HepG2 (cell line): ENCODE results near the gene OTOG.

Source experiments
- BCL3 ChIP-seq: sonication (generic); formaldehyde crosslinking; IDR thresholded peaks from 2 replicates; pipeline ENCODE4 v1.5.1; 2020; ENCODE audit warnings: mild to moderate bottlenecking, missing genetic modification reagents, moderate library complexity
- E2F1 ChIP-seq: sonication (generic); formaldehyde crosslinking; IDR thresholded peaks from 2 replicates; pipeline ENCODE4 v1.5.0; 2020; ENCODE audit warnings: missing genetic modification reagents
- GATAD2A ChIP-seq: IDR thresholded peaks from 2 replicates; pipeline ENCODE4 v1.6.1; 2016
- IKZF1 ChIP-seq: fragments of 450-650 bp; IDR thresholded peaks from 2 replicates; pipeline ENCODE4 v1.7.1; 2016
- MXD4 ChIP-seq: IDR thresholded peaks from 2 replicates; pipeline ENCODE4 v1.6.1; 2016; ENCODE audit warnings: mild to moderate bottlenecking, missing biosample characterization, missing genetic modification reagents
- TBP ChIP-seq: sonication (generic); formaldehyde crosslinking; IDR thresholded peaks from 2 replicates; pipeline ENCODE4 v1.5.0; 2020; ENCODE audit warnings: missing genetic modification reagents
- ZZZ3 ChIP-seq: sonication (generic); formaldehyde crosslinking; IDR thresholded peaks from 2 replicates; pipeline ENCODE4 v1.4.0; 2020; ENCODE audit warnings: missing genetic modification reagents, mild to moderate bottlenecking, borderline replicate concordance

DNA sequence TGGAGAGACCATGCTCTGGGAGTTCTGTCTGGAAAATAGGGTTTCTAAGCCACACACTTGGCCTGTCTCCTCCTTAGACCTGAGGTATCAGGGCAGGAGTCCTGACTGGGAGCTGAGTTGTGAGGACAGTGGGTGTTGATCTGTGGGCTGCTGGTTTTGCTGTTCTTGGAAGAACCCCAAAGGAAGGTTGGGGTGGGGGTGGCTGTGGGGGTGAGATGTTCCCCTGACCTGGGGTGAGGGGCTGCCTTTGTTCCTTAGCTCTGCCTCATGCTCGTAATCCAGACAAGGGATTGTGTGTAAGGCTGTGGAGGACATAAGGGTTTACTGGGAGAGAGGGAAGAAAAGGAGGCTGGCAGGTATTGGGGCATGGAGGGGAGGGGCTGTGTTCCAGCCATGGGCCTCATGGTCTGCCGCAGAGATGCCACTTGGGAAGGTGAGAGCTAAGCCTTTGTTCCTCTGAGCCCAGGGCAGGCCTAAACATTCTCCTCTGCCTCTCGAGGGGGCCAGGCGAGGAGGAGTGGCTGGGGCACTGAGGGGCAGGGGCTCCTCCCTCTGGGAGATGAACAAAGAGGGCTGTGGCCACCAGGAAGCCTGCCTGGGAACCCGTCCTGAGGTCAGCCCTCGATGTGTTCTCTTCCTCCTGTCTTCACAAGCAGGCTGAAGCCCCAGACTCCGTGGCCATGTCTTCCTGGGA lies 4.4 kb downstream of the OTOG start:
- TF ChIP-seq GATAD2A (CRISPR knock-in tag) = no peak
- no peak for TF ChIP-seq BCL3
- TF ChIP-seq E2F1 (CRISPR knock-in tag) = no peak
- TF ChIP-seq MXD4 = no peak
- no peak for TF ChIP-seq IKZF1
- no peak for TF ChIP-seq TBP (CRISPR knock-in tag)
- no peak for TF ChIP-seq ZZZ3
